ENCODE results near the gene FOLH1. TPM values are rescaled to one million over a fixed set of nuclear protein-coding genes. Genes with fewer than 3 reads are reported as not detected.

Gene FOLH1
- total and polyA plus RNA-seq, 8 donors: 2.6 to 24.6 (median 17.2) TPM

Other genes starting within 250 kb of the FOLH1 start
- not detected for gene TRIM51G, start 224.7 kb downstream of the FOLH1 start, total RNA-seq
- not detected for gene TRIM51G, start 224.7 kb downstream of the FOLH1 start, polyA plus RNA-seq (ENCODE audit: insufficient read length in 6 of 6)
- not detected for gene TRIM49B, start 179.8 kb downstream of the FOLH1 start, total RNA-seq
- not detected for gene TRIM49B, start 179.8 kb downstream of the FOLH1 start, polyA plus RNA-seq (ENCODE audit: insufficient read length in 6 of 6)
- not detected for gene TRIM64C, start 149.5 kb downstream of the FOLH1 start, total RNA-seq
- gene TRIM64C, start 149.5 kb downstream of the FOLH1 start, polyA plus RNA-seq (ENCODE audit: insufficient read length in 6 of 6): not detected

Data from left lung (tissue), 8 donors.